OCI-LY3 (cell line): ENCODE results near the gene RNU1-2.
"Not testable (repeated sequence)": the region's sequence is repeated elsewhere in the genome, so short reads cannot be mapped to it uniquely, and the experiment has no call there.

ENCODE experiments used
- CTCF ChIP-seq: fragments of 200-600, 300-600 bp; sonication (generic); IDR thresholded peaks from 2 replicates; pipeline ENCODE4 v1.5.1; 2014; ENCODE audit warnings: antibody characterized with exemption, low read length, low read depth
- EZH2phosphoT487 ChIP-seq: fragments of 200-600 bp; shearing (Covaris generic); IDR thresholded peaks from 2 replicates; pipeline ENCODE4 v1.6.1; 2018; ENCODE audit warnings: antibody characterized with exemption, mixed run types, low read depth

GRCh38 chr1:16866926-16867707 lies 28.7 kb upstream of the RNU1-2 start:
- TF ChIP-seq CTCF, EZH2phosphoT487: not testable (repeated sequence)
